GM23248 (cell line): Measurements from ENCODE around the gene XKR8.

Experiments
- EZH2 ChIP-seq: fragments of 200-600 bp; sonication (generic); IDR thresholded peaks from 2 replicates; pipeline ENCODE4 v1.6.1; 2018; ENCODE audit warnings: antibody characterized with exemption, mild to moderate bottlenecking; ENCODE audit not compliant: insufficient read depth, poor library complexity, severe bottlenecking
- EZH2phosphoT487 ChIP-seq: fragments of 200-600 bp; sonication (generic); IDR thresholded peaks from 2 replicates; pipeline ENCODE4 v1.6.1; 2018; ENCODE audit warnings: antibody characterized with exemption, moderate library complexity, mild to moderate bottlenecking, low read depth; ENCODE audit not compliant: insufficient read depth

DNA sequence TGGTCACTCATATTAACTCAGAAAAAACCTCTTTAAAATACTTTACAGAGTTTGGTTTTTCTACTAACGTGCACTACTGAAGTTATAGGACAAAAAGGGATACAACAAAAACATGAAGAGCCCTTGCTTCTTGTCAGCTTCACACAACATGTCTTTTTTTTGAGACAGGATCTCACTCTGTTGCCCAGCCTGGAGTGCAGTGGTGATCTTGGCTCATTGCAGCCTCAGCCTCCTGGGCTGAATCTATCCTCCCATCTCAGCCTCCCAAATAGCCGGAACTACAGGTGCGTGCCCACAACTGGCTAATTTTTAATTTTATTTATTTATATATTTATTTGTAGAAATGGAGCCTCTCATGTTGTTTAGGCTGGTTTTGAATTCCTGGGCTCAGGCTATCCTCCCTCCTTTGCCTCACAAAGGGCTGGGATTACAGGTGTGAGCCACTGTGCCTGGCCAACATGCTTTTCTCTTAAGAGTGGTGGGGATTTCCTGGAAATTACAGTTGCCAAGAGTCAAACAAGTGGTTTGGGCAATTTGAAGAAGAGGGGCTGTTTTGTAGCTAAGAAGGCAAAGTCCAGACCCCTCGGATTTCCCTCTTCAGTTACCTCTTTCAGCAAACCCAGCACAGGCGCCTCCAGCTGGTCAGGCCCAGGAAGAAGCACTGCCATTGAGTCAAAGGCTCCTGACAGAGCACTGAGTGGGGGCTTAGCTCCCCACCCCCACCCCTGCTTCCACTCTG lies 31.4 kb upstream of the XKR8 start:
- TF ChIP-seq EZH2phosphoT487 (no peak), EZH2 (no peak)
